Activated CD8-positive, alpha-beta memory T cell treated with anti-CD3 and anti-CD28 coated beads for 48 hours (primary cell): ENCODE results near the gene COX7A2.

Source experiments
- DNase-seq, 3 experiments: peaks; one replicate each; pipeline ENCODE4 v3.0.0-alpha.2; 2020; ENCODE audit warnings: low read depth in 2 of 3, low spot score in 2 of 3

The COX7A2 gene

DNA sequence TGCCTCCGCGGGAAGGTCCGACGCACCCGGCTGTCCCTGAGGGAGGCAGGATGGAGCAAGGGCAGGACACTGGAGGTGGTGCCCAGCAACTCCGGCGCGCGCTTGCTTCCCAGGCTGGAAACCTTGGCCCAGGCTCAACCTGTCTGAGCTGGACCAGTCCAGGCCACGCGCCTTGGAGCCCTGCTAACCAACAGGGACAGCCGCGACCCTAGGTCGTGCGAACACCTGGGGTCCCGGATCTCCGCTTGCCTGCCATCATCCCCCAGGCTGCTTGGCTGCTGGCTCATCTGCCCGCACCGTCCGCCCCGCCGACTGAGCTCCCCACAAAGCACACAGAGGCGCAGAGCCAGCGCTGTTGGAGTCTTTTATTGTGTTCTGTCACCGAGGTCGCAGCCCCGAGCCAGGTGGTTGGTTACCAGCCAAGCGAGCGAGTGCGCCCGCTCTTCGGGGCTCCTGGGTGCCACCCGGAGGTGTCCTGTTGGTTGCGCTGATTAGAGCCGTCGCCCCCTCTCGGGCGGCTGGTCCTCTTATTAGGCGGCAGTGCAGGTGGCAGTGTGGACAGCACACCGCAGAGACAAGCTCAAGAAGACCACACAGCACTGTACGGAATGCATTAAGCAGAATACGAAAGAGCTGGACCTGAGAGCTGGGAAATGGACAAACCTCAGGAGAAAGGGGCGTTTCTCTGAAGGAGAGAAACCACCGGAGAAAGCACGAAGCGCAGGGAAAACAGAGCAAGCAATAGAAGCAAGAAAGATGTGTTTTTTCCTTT, 41.5 kb downstream of the COX7A2 start:
- no peak for DNase-seq

GRCh38 chr6:75201021-75201420, 42.6 kb downstream of the COX7A2 start:
- no peak for DNase-seq

DNA sequence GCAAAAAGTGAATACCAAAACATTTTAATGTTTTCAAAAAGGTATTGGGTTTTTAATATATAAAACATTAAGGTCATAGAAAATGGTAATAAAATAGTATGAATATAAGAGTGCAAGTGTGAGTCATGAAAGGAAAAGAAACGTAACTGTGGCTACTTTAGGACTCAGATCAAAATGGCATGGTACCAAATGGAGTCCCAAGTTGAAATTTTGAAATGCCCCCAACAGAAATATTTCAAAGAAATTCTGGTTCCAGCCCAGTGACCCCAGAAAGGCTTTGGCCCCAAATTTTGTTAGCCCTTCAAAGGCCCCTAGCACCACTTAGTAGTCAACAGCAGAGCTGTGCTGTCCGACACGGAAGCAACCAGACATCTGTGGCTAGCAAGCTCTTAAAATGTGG, 43.7 kb downstream of the COX7A2 start:
- DNase-seq: no peak

DNA sequence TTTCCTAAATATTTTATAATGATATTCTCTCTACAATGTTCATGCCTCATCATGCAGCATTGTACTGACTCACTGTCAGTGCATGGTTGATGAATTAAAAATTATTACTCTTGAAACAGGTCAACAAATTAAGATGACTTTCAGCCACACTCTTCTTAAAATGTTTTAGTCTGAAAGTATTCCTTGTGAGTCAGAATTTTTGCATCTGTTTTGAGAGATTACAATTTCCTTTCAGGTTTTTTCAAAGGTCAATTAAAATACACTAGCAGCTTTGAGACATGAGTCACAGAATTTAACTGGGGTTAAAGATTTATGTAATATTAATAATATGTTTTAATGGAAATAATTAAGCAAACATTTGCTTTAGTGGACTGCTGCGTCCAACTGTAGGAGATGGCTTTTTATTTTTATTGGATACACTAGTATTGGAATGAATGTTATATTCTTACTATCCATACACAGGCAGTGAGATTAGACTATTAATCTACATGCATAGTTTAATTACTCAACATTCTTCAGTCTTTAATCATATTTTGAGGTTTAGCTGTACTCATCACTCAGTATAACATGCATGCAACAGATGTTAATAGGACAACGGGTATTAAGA, 47.4 kb downstream of the COX7A2 start:
- no peak for DNase-seq

GRCh38 chr6:75188221-75188925, 55.2 kb downstream of the COX7A2 start:
- no peak for DNase-seq
